ENCODE results near the gene NRXN3. TPM values are rescaled to one million over a fixed set of nuclear protein-coding genes. Genes with fewer than 3 reads are reported as not detected.

Gene NRXN3
- total RNA-seq, 1 experiment from 2014 or later = not detected

DNA sequence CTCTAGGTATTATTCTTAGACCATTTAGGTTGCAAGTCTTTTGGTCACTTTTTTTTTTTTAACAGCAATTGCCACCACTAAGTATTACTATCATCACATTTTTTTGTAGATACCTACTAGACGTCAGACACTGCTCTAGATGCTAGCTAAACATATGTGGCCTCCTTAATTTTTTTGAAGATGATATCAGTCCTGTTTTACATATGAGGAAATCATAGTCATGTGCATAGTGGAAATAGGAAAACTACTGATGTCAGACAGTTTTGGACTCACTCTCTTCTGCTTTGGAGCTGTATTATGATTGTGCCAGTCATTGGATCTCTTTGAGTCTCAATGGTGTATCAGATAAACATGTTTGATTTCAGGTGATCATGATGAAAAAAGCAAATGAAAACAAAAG is 1736.8 kb downstream of the NRXN3 start:
- intact Hi-C loops (cut with micrococcal nuclease; ENCODE audit: unreplicated experiment) = no loop called here
- DNase-seq = no peak
- no TSS peak for BruUV-seq (replicated peaks)

DNA sequence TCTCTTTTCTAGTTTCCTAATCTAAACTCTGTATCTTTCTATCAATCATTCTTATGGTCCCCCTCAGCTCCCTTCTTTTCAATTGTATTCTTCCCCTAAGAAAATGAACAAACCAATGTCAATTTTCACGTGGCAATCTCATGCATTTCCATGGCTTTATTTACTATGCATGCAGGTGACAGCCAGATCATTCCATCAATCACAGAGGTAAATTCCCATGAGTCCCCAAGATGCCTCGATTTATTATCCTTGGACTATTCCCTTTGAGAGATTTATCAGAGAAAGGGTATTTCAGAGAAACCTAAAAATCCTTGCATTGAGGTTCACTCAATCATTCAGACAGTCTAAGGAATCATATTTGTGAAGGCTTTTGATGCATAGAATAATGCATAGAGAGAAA is 1739.9 kb downstream of the NRXN3 start:
- no peaks in the 10 kb centered on the region for H3K36me3 ChIP-seq (ENCODE audit: low read depth)
- no peak overlapping the region for H3K4me3 ChIP-seq
- no peak overlapping the region for H3K27ac ChIP-seq
- no peaks in the 10 kb centered on the region for H3K9me2 ChIP-seq (ENCODE audit: insufficient read depth)
- H3K9me3 ChIP-seq (ENCODE audit: insufficient read depth, low read depth) = no peaks in the 10 kb centered on the region
- no peak overlapping the region for H2AFZ ChIP-seq
- TF ChIP-seq, protein P1, sequence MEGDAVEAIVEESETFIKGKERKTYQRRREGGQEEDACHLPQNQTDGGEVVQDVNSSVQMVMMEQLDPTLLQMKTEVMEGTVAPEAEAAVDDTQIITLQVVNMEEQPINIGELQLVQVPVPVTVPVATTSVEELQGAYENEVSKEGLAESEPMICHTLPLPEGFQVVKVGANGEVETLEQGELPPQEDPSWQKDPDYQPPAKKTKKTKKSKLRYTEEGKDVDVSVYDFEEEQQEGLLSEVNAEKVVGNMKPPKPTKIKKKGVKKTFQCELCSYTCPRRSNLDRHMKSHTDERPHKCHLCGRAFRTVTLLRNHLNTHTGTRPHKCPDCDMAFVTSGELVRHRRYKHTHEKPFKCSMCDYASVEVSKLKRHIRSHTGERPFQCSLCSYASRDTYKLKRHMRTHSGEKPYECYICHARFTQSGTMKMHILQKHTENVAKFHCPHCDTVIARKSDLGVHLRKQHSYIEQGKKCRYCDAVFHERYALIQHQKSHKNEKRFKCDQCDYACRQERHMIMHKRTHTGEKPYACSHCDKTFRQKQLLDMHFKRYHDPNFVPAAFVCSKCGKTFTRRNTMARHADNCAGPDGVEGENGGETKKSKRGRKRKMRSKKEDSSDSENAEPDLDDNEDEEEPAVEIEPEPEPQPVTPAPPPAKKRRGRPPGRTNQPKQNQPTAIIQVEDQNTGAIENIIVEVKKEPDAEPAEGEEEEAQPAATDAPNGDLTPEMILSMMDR (conservative IDR thresholded peaks at IDR 0.05) = no peak
- no peak for DNase-seq
- ChIA-PET CTCF (no interaction called here), POLR2A (ENCODE audit: unreplicated experiment) (no interaction called here)
- no TSS peak for BruUV-seq (replicated peaks)
- H3K27me3 ChIP-seq (ENCODE audit: insufficient read depth, low read depth) = 0 out of 2 replicates have a peak, but pooled peaks cover 5% of the 10 kb centered on the region
- no peaks in the 10 kb centered on the region for H4K20me1 ChIP-seq (ENCODE audit: insufficient read depth)
- intact Hi-C loops (cut with micrococcal nuclease; ENCODE audit: unreplicated experiment) = no loop called here
- no peak overlapping the region for H3K4me2 ChIP-seq
- H3F3A ChIP-seq (ENCODE audit: insufficient read depth, low read depth) = no peaks in the 10 kb centered on the region
- H3K4me1 ChIP-seq (replicated peaks; ENCODE audit: insufficient read depth) = no peaks in the 10 kb centered on the region
- H3K79me2 ChIP-seq (ENCODE audit: low read depth) = no peaks in the 10 kb centered on the region

More for the DNA sequence above, 1736.8 kb downstream of the NRXN3 start:
- Histone ChIP-seq H3K79me2 (ENCODE audit: low read depth) (no peaks in the 10 kb centered on the region), H2AFZ (no peak overlapping the region), H3K4me2 (no peak overlapping the region), H4K20me1 (ENCODE audit: insufficient read depth) (no peaks in the 10 kb centered on the region), H3K4me1 (replicated peaks; ENCODE audit: insufficient read depth) (no peaks in the 10 kb centered on the region), H3K27me3 (ENCODE audit: insufficient read depth, low read depth) (peaks cover 12% of the 10 kb centered on the region; the same call in 1 of the 2 replicates), H3K9me3 (ENCODE audit: insufficient read depth, low read depth) (no peaks in the 10 kb centered on the region), H3K9me2 (ENCODE audit: insufficient read depth) (no peaks in the 10 kb centered on the region), H3K27ac (no peak overlapping the region), H3K4me3 (no peak overlapping the region), H3K36me3 (ENCODE audit: low read depth) (no peaks in the 10 kb centered on the region), H3F3A (ENCODE audit: insufficient read depth, low read depth) (no peaks in the 10 kb centered on the region)
- TF ChIP-seq, protein P1 (conservative IDR thresholded peaks at IDR 0.05) = no peak
- TF ChIP-seq EZH2 (IDR thresholded peaks at IDR 0.05; ENCODE audit: low read depth) = no peak
- CTCF ChIA-PET = no interaction called here
- POLR2A ChIA-PET (ENCODE audit: unreplicated experiment) = no interaction called here

DNA sequence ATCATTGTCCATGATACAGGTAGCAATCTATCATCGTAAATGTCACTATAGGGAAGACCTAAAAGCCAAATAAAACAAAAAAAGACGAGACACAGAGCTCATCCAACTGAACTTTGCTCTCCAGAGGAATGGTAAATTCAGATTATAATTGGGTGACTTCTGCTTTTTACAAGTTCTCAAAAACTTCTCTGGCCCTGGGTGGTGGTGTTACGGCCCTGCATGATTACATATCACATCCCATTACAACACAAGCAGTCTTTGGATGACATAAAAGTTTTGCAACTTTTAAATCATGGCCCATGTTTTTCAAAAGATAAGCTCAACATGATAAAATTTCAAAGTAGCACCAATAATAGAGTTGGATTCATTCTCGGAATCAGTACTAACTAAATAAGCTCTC is 1741.6 kb downstream of the NRXN3 start:
- no peaks in the 10 kb centered on the region for H3K9me3 ChIP-seq (ENCODE audit: insufficient read depth, low read depth)
- peaks cover 5% of the 10 kb centered on the region; the same call in 1 of the 2 replicates for H3K27me3 ChIP-seq (ENCODE audit: insufficient read depth, low read depth)
- ChIA-PET CTCF (no interaction called here), POLR2A (ENCODE audit: unreplicated experiment) (no interaction called here)
- no TSS peak for BruUV-seq (replicated peaks)
- no peaks in the 10 kb centered on the region for H4K20me1 ChIP-seq (ENCODE audit: insufficient read depth)
- no peak overlapping the region for H3K27ac ChIP-seq
- no peaks in the 10 kb centered on the region for H3K4me1 ChIP-seq (replicated peaks; ENCODE audit: insufficient read depth)
- DNase-seq = no peak
- no peaks in the 10 kb centered on the region for H3K9me2 ChIP-seq (ENCODE audit: insufficient read depth)
- no peak overlapping the region for H3K4me2 ChIP-seq
- no peak overlapping the region for H3K4me3 ChIP-seq
- TF ChIP-seq EZH2 (IDR thresholded peaks at IDR 0.05; ENCODE audit: low read depth) = no peak
- TF ChIP-seq, protein P1 (conservative IDR thresholded peaks at IDR 0.05) = no peak
- H2AFZ ChIP-seq = no peak overlapping the region
- intact Hi-C loops (cut with micrococcal nuclease; ENCODE audit: unreplicated experiment) = no loop called here
- no peaks in the 10 kb centered on the region for H3K36me3 ChIP-seq (ENCODE audit: low read depth)
- H3K79me2 ChIP-seq (ENCODE audit: low read depth) = no peaks in the 10 kb centered on the region
- H3F3A ChIP-seq (ENCODE audit: insufficient read depth, low read depth) = no peaks in the 10 kb centered on the region

Measured in PC-9 (cell line).